GM21825 (cell line): ENCODE data around the gene ITPR3.

Experiments
- ATAC-seq: cut with Tn5 transposase; IDR thresholded peaks from one replicate; pipeline ENCODE4 v1.9.1; 2021; ENCODE audit warnings: mild to moderate bottlenecking, moderate library complexity; ENCODE audit not compliant: unreplicated experiment

Gene ITPR3

GRCh38 chr6:33664506-33665057 lies 43.5 kb downstream of the ITPR3 start:
- ATAC-seq: no peak

- no peak for ATAC-seq
These were observed 44.8 kb downstream of the ITPR3 start for GRCh38 chr6:33665957-33666356.

GRCh38 chr6:33667072-33667471 lies 46.0 kb downstream of the ITPR3 start:
- ATAC-seq: no peak

GRCh38 chr6:33667776-33668175 lies 46.7 kb downstream of the ITPR3 start:
- no peak for ATAC-seq

GRCh38 chr6:33668328-33668727 lies 47.2 kb downstream of the ITPR3 start:
- ATAC-seq: no peak

GRCh38 chr6:33668914-33669313 lies 47.8 kb downstream of the ITPR3 start:
- no peak for ATAC-seq

GRCh38 chr6:33670086-33670660 lies 49.1 kb downstream of the ITPR3 start:
- ATAC-seq: no peak

GRCh38 chr6:33670971-33671743 lies 50.0 kb downstream of the ITPR3 start:
- ATAC-seq: no peak

- ATAC-seq: no peak
These were observed 50.6 kb downstream of the ITPR3 start for GRCh38 chr6:33671744-33672072.

- ATAC-seq: no peak
These were observed 51.7 kb downstream of the ITPR3 start for GRCh38 chr6:33672808-33673207.

- no peak for ATAC-seq
These were observed 52.7 kb downstream of the ITPR3 start for GRCh38 chr6:33673851-33674250.

- no peak for ATAC-seq
These were observed 54.8 kb downstream of the ITPR3 start for GRCh38 chr6:33675968-33676367.

GRCh38 chr6:33676416-33677142 lies 55.5 kb downstream of the ITPR3 start:
- ATAC-seq: no peak

GRCh38 chr6:33677143-33677660 lies 56.1 kb downstream of the ITPR3 start:
- no peak for ATAC-seq

GRCh38 chr6:33677689-33678088 lies 56.6 kb downstream of the ITPR3 start:
- ATAC-seq: no peak

GRCh38 chr6:33678233-33678931 lies 57.3 kb downstream of the ITPR3 start:
- ATAC-seq: no peak

GRCh38 chr6:33678932-33679490 lies 57.9 kb downstream of the ITPR3 start:
- ATAC-seq: no peak

GRCh38 chr6:33679761-33680160 lies 58.6 kb downstream of the ITPR3 start:
- no peak for ATAC-seq

GRCh38 chr6:33682341-33682740 lies 61.2 kb downstream of the ITPR3 start:
- ATAC-seq: no peak

- no peak for ATAC-seq
These were observed 62.0 kb downstream of the ITPR3 start for GRCh38 chr6:33683051-33683571.
